MG63 (cell line): ENCODE results near the gene SHPK. TPM values are rescaled to one million over a fixed set of nuclear protein-coding genes. Genes with fewer than 3 reads are reported as not detected.
A peak's percentile ranks its signal among the peaks of the same experiment; 100 is the strongest.

ENCODE experiments used
- DNase-seq: peaks from one replicate; pipeline ENCODE4 v3.0.0-alpha.2; 2020
- H3K27me3 ChIP-seq: fragments of 250-450 bp; sonication (Bioruptor Pico); 2 replicates; pipeline ENCODE4 v1.5.1; 2020; ENCODE audit warnings: mild to moderate bottlenecking, moderate library complexity
- H3K36me3 ChIP-seq: fragments of 250-450 bp; sonication (Bioruptor Pico); 2 replicates; pipeline ENCODE4 v1.5.1; 2020; ENCODE audit warnings: mild to moderate bottlenecking, moderate library complexity
- H3K4me3 ChIP-seq: fragments of 250-450 bp; sonication (Bioruptor Pico); 2 replicates; pipeline ENCODE4 v1.5.1; 2020; ENCODE audit warnings: mild to moderate bottlenecking, moderate library complexity
- H3K9me3 ChIP-seq: fragments of 250-450 bp; sonication (Bioruptor Pico); 2 replicates; pipeline ENCODE4 v1.5.1; 2020; ENCODE audit warnings: mild to moderate bottlenecking, moderate library complexity
- total RNA-seq: library from RNA; depleted of rRNA; stranded (reverse); fragments of >200 nt; shearing (Covaris generic); gene quantifications from 2 replicates; pipeline ENCODE4 v1.2.3, GENCODE V29; 2014; ENCODE audit warnings: low replicate concordance

The SHPK gene
- total RNA-seq, 1 experiment from 2014 or later, result 3.8 TPM

DNA sequence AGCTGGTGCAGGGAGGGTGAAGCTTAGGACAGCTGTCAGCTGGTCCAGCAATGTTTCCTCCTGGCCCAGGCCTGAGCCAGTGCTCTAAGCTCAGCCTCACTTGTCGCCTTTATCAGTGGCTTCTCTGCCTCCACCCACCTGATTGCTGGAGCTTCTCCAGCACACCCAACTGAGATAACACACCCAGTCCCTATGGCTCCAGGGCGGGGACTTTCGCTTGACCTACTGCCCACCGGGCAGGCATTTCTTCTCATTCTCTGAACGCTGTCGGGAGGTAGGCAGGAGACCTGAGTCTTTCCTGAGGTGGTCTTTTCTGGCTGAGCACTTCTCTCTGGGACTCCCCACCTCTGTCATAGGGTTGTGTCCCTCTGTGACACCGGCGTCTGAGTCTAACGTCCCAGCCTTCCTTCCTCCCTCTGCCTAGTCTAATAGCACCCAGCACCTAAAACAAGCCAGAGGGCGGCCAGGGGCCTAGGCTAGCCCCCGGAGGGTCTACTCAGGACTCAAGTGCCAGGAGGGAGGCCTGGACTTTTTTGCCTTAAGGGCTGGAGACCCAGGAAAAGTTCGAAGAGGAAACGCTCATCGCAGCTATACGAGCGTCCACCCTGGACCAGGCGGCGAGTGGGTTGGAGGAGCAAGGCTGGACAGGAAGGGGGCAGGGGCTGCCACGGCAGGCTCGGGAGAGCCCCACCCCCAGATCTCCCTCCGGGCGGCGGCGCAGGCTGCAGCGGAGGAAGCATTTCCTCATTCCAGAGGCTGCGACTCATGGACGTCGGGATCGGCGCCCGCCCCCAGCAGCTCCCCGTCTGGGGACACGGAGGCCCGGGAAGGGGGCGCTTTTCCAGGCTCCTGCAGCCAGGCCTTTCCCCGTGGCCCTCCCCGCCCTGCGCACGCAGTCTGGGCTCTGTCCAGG lies 31.6 kb upstream of the SHPK start:
- H3K9me3 ChIP-seq, result no peaks in the 10 kb centered on the region
- H3K27me3 ChIP-seq, result no peaks in the 10 kb centered on the region
- peaks cover 14% of the 10 kb centered on the region for H3K36me3 ChIP-seq
- peak; percentile 88 for DNase-seq
- peak overlapping the region; percentile 99 for H3K4me3 ChIP-seq

DNA sequence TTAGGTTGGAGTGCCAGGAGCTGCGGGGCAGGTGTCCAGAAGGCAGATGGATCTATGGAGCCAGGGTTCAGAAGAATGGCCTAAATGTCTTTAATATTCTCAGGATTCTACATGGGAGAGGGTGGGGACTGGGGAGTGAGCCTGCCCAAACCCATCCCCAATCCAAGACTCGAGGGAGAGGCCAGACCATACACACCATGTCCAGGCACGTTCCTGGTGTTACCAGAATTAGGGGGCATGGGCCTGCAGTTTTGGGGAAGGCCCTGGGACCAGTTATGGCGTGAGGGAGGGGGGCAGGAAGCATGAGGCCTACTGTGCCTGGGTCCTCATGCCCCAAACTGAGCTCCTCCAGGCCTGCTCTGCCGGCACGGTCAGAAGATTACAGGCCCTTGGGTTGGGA lies 30.5 kb upstream of the SHPK start:
- Histone ChIP-seq H3K27me3 (no peaks in the 10 kb centered on the region), H3K36me3 (peaks cover 14% of the 10 kb centered on the region), H3K9me3 (no peaks in the 10 kb centered on the region), H3K4me3 (no peak overlapping the region)
- no peak for DNase-seq

DNA sequence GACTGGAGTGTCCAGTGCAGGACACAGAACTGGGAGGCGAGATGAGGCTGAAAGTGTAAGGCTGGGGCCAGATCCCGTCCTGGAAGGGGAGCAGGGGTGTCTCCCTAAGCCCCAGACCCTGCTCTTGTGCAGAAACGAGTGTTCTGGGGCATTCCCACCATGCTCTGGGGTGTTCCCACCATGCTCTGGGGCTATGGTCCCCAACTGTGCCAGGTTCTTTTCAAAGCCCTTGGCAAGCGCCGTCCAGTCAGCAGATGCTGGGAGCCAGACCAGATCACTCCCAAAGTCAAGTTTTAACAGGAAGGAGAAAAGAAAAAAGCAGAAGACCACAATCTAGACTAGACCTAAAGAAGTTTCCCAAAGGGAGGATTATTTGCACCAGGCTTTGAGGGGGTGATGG lies 29.8 kb upstream of the SHPK start:
- Histone ChIP-seq H3K4me3 (no peak overlapping the region), H3K36me3 (peaks cover 14% of the 10 kb centered on the region), H3K27me3 (no peaks in the 10 kb centered on the region), H3K9me3 (no peaks in the 10 kb centered on the region)
- no peak for DNase-seq

DNA sequence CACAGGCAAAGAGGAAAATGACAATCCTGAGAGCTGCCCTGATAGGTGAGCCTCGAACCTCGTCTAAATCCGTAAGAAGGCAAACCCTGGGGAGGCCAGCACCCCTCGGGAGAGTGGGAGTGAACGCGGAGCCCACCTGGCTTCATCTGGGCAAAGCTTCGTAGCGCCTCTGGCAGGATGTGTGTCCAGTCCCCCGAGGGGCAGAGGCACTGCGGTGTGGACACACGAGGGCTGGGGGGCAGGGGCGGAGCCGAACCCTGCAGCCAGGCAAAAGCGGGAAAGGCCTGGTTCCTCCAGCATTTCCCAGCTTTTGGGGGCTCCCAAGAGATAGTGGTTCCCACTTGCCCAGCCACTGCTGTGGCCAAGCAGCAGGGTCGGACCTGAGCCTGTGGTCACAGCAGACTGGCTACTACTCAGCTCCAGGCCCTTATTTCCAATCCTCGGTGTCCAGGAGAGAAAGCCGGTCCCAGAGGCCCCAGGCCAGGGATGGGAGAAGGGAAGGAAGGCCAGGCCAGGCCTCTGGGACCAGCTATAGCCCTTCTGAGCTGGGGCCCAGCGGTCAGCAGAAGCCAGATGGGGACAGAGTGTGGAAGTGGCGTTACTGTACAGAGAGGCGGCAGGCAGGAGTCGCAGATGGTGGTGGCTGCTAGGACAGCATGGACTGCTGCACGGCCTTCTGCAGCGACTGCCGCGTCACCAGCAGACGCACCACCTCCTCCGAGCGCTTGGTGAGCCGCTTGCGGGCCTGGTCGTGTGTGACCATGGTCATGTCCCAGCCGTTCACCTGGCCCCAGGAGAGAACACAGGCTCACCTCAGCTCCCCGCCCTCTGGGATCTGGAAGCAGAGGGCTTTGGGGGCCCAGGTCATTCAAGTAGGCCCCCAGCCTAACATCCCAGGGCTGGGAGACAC lies 27.3 kb upstream of the SHPK start:
- DNase-seq, result no peak
- H3K36me3 ChIP-seq, result peaks cover 7% of the 10 kb centered on the region
- no peak overlapping the region for H3K4me3 ChIP-seq
- H3K9me3 ChIP-seq, result no peaks in the 10 kb centered on the region
- no peaks in the 10 kb centered on the region for H3K27me3 ChIP-seq

DNA sequence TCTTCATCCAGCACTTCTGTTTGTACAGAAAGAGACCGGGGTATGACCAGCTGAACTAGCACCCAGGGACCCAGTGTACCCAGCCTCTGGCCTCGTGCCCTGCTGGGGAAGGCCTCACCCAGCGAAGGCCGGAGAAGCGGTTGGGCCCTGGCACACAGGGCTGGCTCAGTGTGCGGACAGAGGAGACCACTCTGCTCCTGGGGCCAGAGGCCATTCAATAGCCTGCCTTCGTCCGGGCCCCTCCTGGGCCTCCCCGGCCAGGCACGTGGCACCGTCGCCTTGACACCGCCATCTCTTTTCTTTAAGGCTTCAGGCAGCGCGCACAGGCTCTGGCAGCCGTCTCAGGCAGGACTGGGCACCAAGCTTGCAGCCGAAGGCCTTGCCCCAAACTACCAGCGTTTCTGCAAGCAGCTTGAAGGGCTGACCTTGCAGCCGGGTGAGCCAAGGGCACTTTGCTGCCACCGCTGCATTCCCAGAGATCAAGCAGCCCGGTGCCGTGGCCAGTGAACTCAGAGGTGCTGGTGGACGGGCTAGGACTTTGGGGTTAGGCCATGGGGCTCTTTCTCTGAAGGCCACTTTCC lies 24.4 kb upstream of the SHPK start:
- Histone ChIP-seq H3K36me3 (peaks cover 7% of the 10 kb centered on the region), H3K27me3 (no peaks in the 10 kb centered on the region), H3K4me3 (no peak overlapping the region), H3K9me3 (no peaks in the 10 kb centered on the region)
- no peak for DNase-seq

DNA sequence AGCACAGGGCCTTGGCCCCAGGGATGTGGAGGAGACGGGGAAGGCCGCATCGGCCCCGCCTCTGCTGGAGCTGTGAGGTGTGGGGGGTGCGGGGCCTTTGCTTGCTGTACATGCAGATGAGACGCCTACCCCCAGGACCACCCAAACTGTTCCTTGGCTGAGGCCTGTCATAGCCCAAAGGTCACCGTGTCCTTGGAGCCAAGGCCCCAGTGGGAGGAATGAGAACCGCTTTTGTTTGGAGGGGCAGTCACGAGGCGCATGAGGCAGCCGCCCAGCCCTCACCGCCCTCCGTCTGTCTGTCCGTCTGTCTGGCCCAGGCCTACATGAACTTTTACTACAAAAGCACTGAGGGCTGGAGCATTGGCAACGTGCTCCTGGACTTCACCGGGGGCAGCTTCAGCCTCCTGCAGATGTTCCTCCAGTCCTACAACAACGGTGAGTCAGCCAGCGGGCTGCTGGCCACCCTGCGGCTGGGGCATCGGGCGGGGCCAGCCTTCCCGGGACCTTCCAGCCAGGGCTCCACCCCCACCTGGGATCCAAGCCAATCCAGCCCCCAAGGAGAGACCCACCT lies 23.6 kb upstream of the SHPK start:
- Histone ChIP-seq H3K4me3 (no peak overlapping the region), H3K36me3 (peaks cover 3% of the 10 kb centered on the region; the same call in 1 of the 2 replicates), H3K9me3 (no peaks in the 10 kb centered on the region), H3K27me3 (no peaks in the 10 kb centered on the region)
- DNase-seq, result peak; percentile 87

DNA sequence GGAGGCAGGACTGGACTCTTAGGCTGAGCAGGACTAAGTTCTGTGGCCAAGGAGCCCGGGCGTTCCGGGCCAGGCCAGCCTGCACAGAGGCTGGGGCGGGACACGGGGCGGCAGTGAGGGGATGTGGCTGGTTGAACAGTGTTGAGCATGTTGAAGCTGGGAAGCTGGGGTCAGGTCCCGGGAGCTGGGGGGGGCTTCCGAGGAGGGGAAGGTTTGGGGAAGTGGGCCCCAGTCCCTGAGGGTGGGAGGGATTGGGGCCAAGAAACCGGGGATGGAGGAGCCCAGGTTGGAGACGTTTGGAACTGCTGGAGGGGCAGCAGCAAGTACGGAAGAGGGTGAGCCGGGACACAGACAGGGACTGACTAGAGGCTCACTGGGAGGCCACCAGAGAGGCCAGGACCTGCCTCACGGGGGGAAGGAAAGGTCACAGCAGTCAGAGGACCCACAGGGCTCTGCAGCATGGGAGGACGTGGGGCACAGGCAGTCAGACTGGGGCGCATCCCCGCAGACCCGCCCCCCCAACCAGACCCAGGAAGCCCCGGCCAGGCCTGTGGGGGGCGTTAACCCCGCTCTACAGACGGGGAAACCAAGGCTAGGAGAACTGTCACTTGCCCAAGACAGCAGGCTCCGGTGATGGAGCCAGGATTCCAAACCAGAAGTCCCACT lies 22.9 kb upstream of the SHPK start:
- Histone ChIP-seq H3K9me3 (no peaks in the 10 kb centered on the region), H3K36me3 (no peaks in the 10 kb centered on the region), H3K4me3 (no peak overlapping the region), H3K27me3 (no peaks in the 10 kb centered on the region)
- DNase-seq, result no peak

DNA sequence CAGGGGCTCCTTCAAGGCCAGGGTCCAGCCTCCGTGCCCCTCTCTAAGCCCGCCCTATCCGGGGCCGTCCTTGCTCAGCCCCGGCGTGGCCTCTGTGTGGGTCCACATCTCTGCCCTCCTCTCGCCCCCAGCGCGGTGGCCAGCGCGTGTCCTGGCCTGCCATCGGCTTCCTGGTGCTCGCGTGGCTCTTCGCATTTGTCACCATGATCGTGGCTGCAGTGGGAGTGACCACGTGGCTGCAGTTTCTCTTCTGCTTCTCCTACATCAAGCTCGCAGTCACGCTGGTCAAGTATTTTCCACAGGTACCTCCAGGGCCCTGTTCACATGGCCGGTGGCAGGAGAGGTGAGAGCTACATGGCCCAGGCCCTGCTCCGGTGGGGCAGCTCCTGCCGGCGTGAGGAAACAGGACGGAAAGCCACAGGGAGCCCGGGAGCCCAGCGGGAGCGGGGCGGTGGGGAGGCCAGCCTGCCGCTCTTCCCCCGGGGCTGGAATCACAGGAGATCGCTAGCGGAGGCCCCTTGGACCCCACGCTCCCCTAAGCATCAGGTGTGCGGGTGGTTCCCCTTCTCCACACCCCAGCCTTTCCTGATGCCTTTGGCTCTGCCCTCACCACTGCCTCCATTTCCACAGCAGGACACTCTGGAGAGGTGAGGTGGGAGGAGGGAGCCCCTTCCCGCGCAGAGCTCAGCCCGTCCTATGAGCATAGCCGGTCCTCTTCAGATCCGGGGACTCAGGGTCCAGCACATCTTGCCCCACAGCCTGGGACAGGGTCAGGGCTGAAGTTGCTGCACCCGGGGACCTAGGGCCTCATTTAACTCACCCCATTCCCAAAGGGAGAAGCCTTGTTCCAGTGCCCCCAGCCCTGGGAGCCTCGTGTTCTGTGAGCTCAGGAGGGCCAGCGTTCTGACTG lies 22.1 kb upstream of the SHPK start:
- Histone ChIP-seq H3K27me3 (no peaks in the 10 kb centered on the region), H3K36me3 (no peaks in the 10 kb centered on the region), H3K9me3 (no peaks in the 10 kb centered on the region), H3K4me3 (no peak overlapping the region)
- DNase-seq, result no peak

DNA sequence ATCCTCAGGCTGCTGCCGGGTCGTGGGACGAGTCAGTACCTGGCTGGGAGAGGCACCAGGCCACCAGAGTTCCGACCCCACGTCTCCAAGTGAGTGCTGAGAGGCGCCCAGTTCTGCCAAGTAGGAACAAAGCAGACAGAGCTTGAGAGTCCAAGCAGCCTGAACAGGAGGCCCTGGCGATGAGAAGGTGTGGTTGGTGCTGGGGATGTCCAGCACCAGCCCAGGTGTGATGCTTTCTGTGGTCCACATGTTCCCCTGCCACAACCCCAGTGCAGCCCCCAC lies 21.5 kb upstream of the SHPK start:
- no peak for DNase-seq
- Histone ChIP-seq H3K9me3 (no peaks in the 10 kb centered on the region), H3K27me3 (no peaks in the 10 kb centered on the region), H3K36me3 (no peaks in the 10 kb centered on the region), H3K4me3 (no peak overlapping the region)

DNA sequence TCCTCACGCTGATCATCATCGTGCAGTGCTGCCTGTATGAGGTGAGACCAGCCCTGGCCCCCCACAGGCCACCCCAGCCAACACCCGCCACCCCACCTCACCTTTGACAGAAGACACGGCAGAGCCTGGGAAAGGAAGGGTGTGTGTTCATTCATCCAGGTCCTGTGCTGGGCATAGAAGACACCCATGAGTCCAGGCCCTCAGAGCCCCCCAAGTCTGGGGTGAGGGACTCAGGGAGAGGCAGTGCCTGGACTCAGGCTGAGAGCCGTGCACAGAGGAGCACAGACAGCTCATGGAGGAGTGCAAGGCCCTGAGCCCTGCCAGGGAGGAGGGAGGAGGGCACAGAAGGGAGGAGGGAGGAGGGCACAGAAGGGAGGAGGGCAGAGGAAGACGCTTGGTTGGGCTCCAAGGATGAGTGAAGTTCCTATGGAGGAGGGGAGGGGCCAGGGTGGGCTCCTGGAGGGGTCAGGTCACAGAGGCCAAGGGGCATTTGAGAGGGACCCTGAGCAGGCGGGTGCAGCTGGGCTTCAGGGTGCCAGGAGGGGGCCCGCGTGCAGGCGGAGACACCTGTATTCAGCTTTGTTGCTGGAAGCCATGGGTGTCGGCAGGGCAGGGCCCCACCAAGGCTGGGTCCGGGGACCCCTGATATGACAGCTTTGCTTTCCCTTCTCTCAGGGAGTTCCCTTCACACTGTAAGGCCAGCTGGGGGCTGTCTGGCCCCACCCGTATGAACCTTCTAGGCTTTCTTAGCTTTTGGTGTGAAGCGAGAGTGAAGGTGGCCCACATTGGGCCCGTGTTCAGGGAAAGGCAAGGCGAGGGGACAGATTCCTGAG lies 20.9 kb upstream of the SHPK start:
- Histone ChIP-seq H3K4me3 (no peak overlapping the region), H3K27me3 (no peaks in the 10 kb centered on the region), H3K9me3 (no peaks in the 10 kb centered on the region), H3K36me3 (no peaks in the 10 kb centered on the region)
- no peak for DNase-seq

DNA sequence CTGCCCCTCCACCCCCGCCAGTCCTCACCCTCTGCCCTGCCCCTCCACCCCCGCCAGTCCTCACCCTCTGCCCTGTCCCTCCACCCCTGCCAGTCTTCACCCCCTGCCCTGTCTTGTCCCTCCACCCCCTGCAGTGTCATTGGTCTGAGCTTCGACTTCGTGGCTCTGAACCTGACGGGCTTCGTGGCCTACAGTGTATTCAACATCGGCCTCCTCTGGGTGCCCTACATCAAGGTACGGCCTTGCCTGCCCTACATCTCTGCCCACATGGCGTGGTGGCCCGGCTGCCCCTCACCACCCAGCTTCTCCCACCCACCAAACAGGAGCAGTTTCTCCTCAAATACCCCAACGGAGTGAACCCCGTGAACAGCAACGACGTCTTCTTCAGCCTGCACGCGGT lies 20.3 kb upstream of the SHPK start:
- no peaks in the 10 kb centered on the region for H3K9me3 ChIP-seq
- DNase-seq, result no peak
- no peaks in the 10 kb centered on the region for H3K27me3 ChIP-seq
- no peak overlapping the region for H3K4me3 ChIP-seq
- no peaks in the 10 kb centered on the region for H3K36me3 ChIP-seq

DNA sequence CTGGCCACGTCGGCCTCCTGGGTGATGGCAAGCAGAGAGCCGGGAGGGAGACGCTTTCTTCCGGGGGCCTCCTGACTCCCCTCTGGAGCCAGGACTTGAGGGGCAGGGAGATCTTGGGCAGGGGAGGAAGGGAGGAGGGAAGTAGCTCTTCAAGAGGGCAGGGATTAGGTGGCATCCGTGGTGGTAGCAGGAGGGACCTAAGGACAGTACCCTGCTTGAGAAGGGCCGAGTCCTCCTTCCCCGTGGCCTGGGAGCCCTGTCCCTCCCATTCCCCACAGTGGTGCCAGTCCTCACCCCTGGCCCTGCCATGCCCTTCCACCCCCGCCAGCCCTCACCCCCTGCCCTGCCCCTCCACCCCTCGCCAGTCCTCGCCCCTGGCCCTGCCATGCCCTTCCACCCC lies 19.7 kb upstream of the SHPK start:
- DNase-seq, result no peak
- H3K9me3 ChIP-seq, result no peaks in the 10 kb centered on the region
- H3K36me3 ChIP-seq, result no peaks in the 10 kb centered on the region

DNA sequence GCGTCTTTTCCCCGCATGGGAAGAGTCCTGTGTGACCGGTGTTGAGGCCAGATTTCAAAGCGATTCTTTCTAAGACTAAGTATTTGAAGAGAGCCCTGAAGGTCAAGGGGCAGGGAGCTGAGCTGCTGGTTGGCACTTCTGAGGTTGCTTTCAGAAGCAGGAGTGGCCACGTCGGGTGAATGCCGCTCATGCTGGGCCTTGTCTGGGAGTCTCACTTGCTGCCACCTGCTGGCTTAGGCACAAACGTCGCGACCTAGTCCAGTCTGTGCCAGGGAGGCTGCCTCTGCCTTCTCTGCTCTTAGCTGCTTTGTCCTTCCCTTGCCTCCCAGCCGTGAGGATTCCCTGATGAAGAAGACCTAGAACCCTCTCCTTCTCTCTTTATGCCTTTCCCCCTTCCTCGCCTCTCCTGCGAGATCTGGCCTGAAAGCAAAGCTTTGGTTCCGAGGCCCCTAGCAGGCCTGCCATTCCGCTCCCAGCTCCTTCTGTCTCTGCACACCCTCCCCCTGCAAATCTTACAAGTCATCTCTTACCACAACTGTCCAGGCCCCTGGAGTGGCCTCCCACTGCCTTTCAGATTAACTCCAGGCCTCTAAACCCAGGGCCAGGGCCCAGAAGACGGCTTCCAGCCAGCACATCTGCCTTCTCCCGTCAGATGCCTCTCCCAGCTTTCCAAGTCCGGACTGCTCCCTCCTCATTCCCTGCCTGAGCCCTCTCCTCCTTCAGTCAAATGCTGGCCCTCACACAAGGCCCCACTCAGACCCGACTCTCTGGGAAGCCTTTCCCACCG lies 11.9 kb upstream of the SHPK start:
- peak; percentile 24 for DNase-seq
- H3K27me3 ChIP-seq, result no peaks in the 10 kb centered on the region
- no peaks in the 10 kb centered on the region for H3K36me3 ChIP-seq
- no peaks in the 10 kb centered on the region for H3K9me3 ChIP-seq
- no peak overlapping the region for H3K4me3 ChIP-seq

More for the DNA sequence above, 19.7 kb upstream of the SHPK start:
- Histone ChIP-seq H3K4me3 (no peak overlapping the region), H3K27me3 (no peaks in the 10 kb centered on the region)

DNA sequence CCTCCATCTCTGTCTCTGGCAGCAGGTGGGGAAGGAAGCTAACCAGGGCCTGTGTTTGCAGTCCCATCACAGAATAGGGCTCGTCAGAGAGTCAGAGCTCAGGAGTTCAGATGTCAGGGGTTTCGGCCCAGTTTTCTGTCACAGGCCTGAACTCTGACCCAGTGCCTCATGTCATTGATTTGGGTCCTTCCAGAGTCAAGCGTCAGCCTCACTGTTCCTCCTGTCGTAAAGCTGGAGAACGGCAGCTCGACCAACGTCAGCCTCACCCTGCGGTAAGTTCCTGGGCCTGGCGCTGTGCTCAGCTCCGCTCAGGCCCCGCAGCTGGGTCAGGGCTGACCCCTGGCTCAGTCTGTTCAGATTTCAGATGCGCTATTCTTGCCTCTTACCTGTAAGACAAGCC lies 11.2 kb upstream of the SHPK start:
- Histone ChIP-seq H3K27me3 (no peaks in the 10 kb centered on the region), H3K4me3 (no peak overlapping the region), H3K9me3 (no peaks in the 10 kb centered on the region), H3K36me3 (no peaks in the 10 kb centered on the region)
- DNase-seq, result no peak
